Trophoblast cell (in vitro differentiated cells and primary cell): ENCODE results near the gene ZBTB25.

ENCODE experiments used
- DNase-seq, 2 donors: peaks; one replicate each; pipeline ENCODE4 v3.0.0-alpha.2; 2016
- H2AFZ ChIP-seq: 2 replicates; pipeline ENCODE4 v1.6.1; 2013; ENCODE audit warnings: low read length, moderate library complexity, mild to moderate bottlenecking; ENCODE audit not compliant: insufficient read depth, poor library complexity
- H2AK5ac ChIP-seq: 2 replicates; pipeline ENCODE4 v1.6.1; 2013; ENCODE audit warnings: mild to moderate bottlenecking, low read length
- H2BK120ac ChIP-seq: 2 replicates; pipeline ENCODE4 v1.6.1; 2013; ENCODE audit warnings: low read length, mild to moderate bottlenecking, moderate library complexity; ENCODE audit not compliant: insufficient read depth, poor library complexity
- H2BK12ac ChIP-seq: 2 replicates; pipeline ENCODE4 v1.6.1; 2013; ENCODE audit warnings: mild to moderate bottlenecking, low read length, moderate library complexity
- H2BK5ac ChIP-seq: 2 replicates; pipeline ENCODE4 v1.6.1; 2013; ENCODE audit warnings: low read length, low read depth, moderate library complexity, mild to moderate bottlenecking; ENCODE audit not compliant: poor library complexity
- H3K14ac ChIP-seq: 2 replicates; pipeline ENCODE4 v1.6.1; 2013; ENCODE audit warnings: mild to moderate bottlenecking, low read length
- H3K18ac ChIP-seq: 2 replicates; pipeline ENCODE4 v1.6.1; 2013; ENCODE audit warnings: mild to moderate bottlenecking, low read length
- H3K23ac ChIP-seq: 2 replicates; pipeline ENCODE4 v1.6.1; 2013; ENCODE audit warnings: low read length
- H3K27ac ChIP-seq: 2 replicates; pipeline ENCODE4 v1.5.1; 2013; ENCODE audit warnings: low read depth, mild to moderate bottlenecking, inconsistent platforms, low read length, moderate library complexity
- H3K27me3 ChIP-seq: 2 replicates; pipeline ENCODE4 v1.6.1; 2013; ENCODE audit warnings: inconsistent platforms, mild to moderate bottlenecking, low read length, moderate library complexity; ENCODE audit not compliant: insufficient read depth
- H3K36me3 ChIP-seq, 2 experiments: 1 replicate in 1 of 2; 2 replicates in 1 of 2; pipeline ENCODE4 v1.6.1; 2013; ENCODE audit warnings: low read length in 2 of 2, mild to moderate bottlenecking in 2 of 2, moderate library complexity in 1 of 2; ENCODE audit not compliant: insufficient read depth in 2 of 2, control insufficient read depth in 1 of 2
- H3K4ac ChIP-seq: 2 replicates; pipeline ENCODE4 v1.6.1; 2013; ENCODE audit warnings: low read depth, mild to moderate bottlenecking, low read length, moderate library complexity
- H3K4me1 ChIP-seq, 2 experiments: 1 replicate in 1 of 2; 2 replicates in 1 of 2; pipeline ENCODE4 v1.6.1; 2013; ENCODE audit warnings: low read length in 2 of 2, mild to moderate bottlenecking in 2 of 2, moderate library complexity in 1 of 2; ENCODE audit not compliant: insufficient read depth in 2 of 2, control insufficient read depth in 1 of 2
- H3K4me2 ChIP-seq: 2 replicates; pipeline ENCODE4 v1.6.1; 2013; ENCODE audit warnings: inconsistent platforms, mild to moderate bottlenecking, low read length, moderate library complexity
- H3K4me3 ChIP-seq: 2 replicates; pipeline ENCODE4 v1.5.1; 2013; ENCODE audit warnings: mild to moderate bottlenecking, low read depth, low read length, inconsistent platforms
- H3K79me1 ChIP-seq: one replicate; pipeline ENCODE4 v1.6.1; 2013; ENCODE audit warnings: low read length
- H3K79me2 ChIP-seq: 2 replicates; pipeline ENCODE4 v1.6.1; 2013; ENCODE audit warnings: low read length, mild to moderate bottlenecking; ENCODE audit not compliant: control insufficient read depth, insufficient read depth, poor library complexity
- H3K9ac ChIP-seq: 2 replicates; pipeline ENCODE4 v1.6.1; 2013; ENCODE audit warnings: mild to moderate bottlenecking, low read length
- H3K9me3 ChIP-seq: 2 replicates; pipeline ENCODE4 v1.6.1; 2013; ENCODE audit warnings: low read depth, mild to moderate bottlenecking, control low read depth, inconsistent platforms, low read length; ENCODE audit not compliant: insufficient read depth
- H4K12ac ChIP-seq: 2 replicates; pipeline ENCODE4 v1.6.1; 2013; ENCODE audit warnings: low read depth, mild to moderate bottlenecking, low read length, moderate library complexity
- H4K8ac ChIP-seq: 2 replicates; pipeline ENCODE4 v1.6.1; 2013; ENCODE audit warnings: low read depth, mild to moderate bottlenecking, low read length, moderate library complexity
- H4K91ac ChIP-seq: one replicate; pipeline ENCODE4 v1.6.1; 2013; ENCODE audit warnings: low read depth, mild to moderate bottlenecking, low read length, moderate library complexity
- WGBS: extraction: QIAGEN DNeasy Blood & Tissue Kit; methylation state at CpG from one replicate; pipeline ENCODE4 v1.1.7; 2013; ENCODE audit warnings: missing lambda C conversion rate; ENCODE audit not compliant: insufficient read length, insufficient coverage; ENCODE audit errors: extremely low coverage; 5-methylcytosine and 5-hydroxymethylcytosine counted together

ZBTB25 gene

GRCh38 chr14:64419003-64419402 is 84.6 kb downstream of the ZBTB25 start:
- Histone ChIP-seq H3K4ac (no peak overlapping the region), H4K12ac (no peak overlapping the region), H3K27me3 (no peaks in the 10 kb centered on the region), H2BK5ac (no peak overlapping the region), H3K9me3 (no peaks in the 10 kb centered on the region), H3K4me2 (no peak overlapping the region), H2BK12ac (no peak overlapping the region), H3K27ac (no peak overlapping the region), H4K91ac (no peak overlapping the region), H3K36me3 (peaks cover 12 to 24% of the 10 kb centered on the region in 2 experiments), H3K9ac (no peak overlapping the region), H2AFZ (no peak overlapping the region), H3K79me1 (no peaks in the 10 kb centered on the region), H3K14ac (no peak overlapping the region), H3K79me2 (no peaks in the 10 kb centered on the region), H4K8ac (no peak overlapping the region), H3K4me3 (no peak overlapping the region), H3K4me1 (peaks cover 2 to 3% of the 10 kb centered on the region in 2 experiments), H3K23ac (no peak overlapping the region), H2BK120ac (no peak overlapping the region), H3K18ac (no peak overlapping the region), H2AK5ac (no peak overlapping the region)
- DNase-seq: no peak
- WGBS: no CpG with 5 or more reads among the region's 7 CpGs

- Histone ChIP-seq H2BK5ac (no peak overlapping the region), H3K9ac (no peak overlapping the region), H4K8ac (no peak overlapping the region), H3K18ac (no peak overlapping the region), H2BK12ac (no peak overlapping the region), H3K4me2 (no peak overlapping the region), H4K91ac (no peak overlapping the region), H3K4ac (no peak overlapping the region), H3K27ac (no peak overlapping the region), H2BK120ac (no peak overlapping the region), H3K36me3 (peaks cover 14 to 26% of the 10 kb centered on the region in 2 experiments), H3K27me3 (no peaks in the 10 kb centered on the region), H3K14ac (no peak overlapping the region), H3K79me2 (no peaks in the 10 kb centered on the region), H3K79me1 (no peaks in the 10 kb centered on the region), H2AFZ (no peak overlapping the region), H2AK5ac (no peak overlapping the region), H3K4me1 (peaks cover 2 to 3% of the 10 kb centered on the region in 2 experiments), H3K23ac (no peak overlapping the region), H4K12ac (no peak overlapping the region), H3K9me3 (no peaks in the 10 kb centered on the region), H3K4me3 (no peak overlapping the region)
- WGBS: no CpG with 5 or more reads among the region's 7 CpGs
- no peak for DNase-seq
Observed at GRCh38 chr14:64417771-64418125, 85.9 kb downstream of the ZBTB25 start.

- no peak overlapping the region for H2BK120ac ChIP-seq
- H3K9me3 ChIP-seq: no peaks in the 10 kb centered on the region
- H3K4me3 ChIP-seq: no peak overlapping the region
- no peak overlapping the region for H3K4me2 ChIP-seq
- H4K8ac ChIP-seq: no peak overlapping the region
- no peaks in the 10 kb centered on the region for H3K79me2 ChIP-seq
- no peak overlapping the region for H4K12ac ChIP-seq
- no peak overlapping the region for H3K23ac ChIP-seq
- H3K36me3 ChIP-seq: peaks cover 15 to 27% of the 10 kb centered on the region in 2 experiments
- no peak overlapping the region for H3K4ac ChIP-seq
- H2BK5ac ChIP-seq: no peak overlapping the region
- H3K79me1 ChIP-seq: no peaks in the 10 kb centered on the region
- no peak overlapping the region for H4K91ac ChIP-seq
- DNase-seq: no peak
- H3K18ac ChIP-seq: no peak overlapping the region
- no peak overlapping the region for H3K14ac ChIP-seq
- no peak overlapping the region for H3K9ac ChIP-seq
- no CpG with 5 or more reads among the region's 5 CpGs for WGBS
- H2AFZ ChIP-seq: no peak overlapping the region
- H3K4me1 ChIP-seq: peaks cover 2 to 3% of the 10 kb centered on the region in 2 experiments
- no peak overlapping the region for H2AK5ac ChIP-seq
- H2BK12ac ChIP-seq: no peak overlapping the region
- no peaks in the 10 kb centered on the region for H3K27me3 ChIP-seq
- no peak overlapping the region for H3K27ac ChIP-seq
Observed at GRCh38 chr14:64417055-64417770, 86.4 kb downstream of the ZBTB25 start.

GRCh38 chr14:64416348-64416932 is 87.2 kb downstream of the ZBTB25 start:
- H3K27me3 ChIP-seq: no peaks in the 10 kb centered on the region
- no peak overlapping the region for H2AK5ac ChIP-seq

More at GRCh38 chr14:64416348-64416932, 87.2 kb downstream of the ZBTB25 start:
- no peak overlapping the region for H3K23ac ChIP-seq
- DNase-seq: no peak
- H3K4me3 ChIP-seq: no peak overlapping the region
- peaks cover 2 to 3% of the 10 kb centered on the region in 2 experiments for H3K4me1 ChIP-seq
- no peak overlapping the region for H4K12ac ChIP-seq
- H3K9me3 ChIP-seq: no peaks in the 10 kb centered on the region
- no peak overlapping the region for H3K18ac ChIP-seq
- H3K79me2 ChIP-seq: no peaks in the 10 kb centered on the region
- H2BK5ac ChIP-seq: no peak overlapping the region
- H2BK120ac ChIP-seq: no peak overlapping the region
- H3K14ac ChIP-seq: no peak overlapping the region
- H3K4me2 ChIP-seq: no peak overlapping the region
- H4K8ac ChIP-seq: no peak overlapping the region
- H3K9ac ChIP-seq: no peak overlapping the region
- no peak overlapping the region for H3K27ac ChIP-seq
- H3K4ac ChIP-seq: no peak overlapping the region
- no peak overlapping the region for H2BK12ac ChIP-seq
- H2AFZ ChIP-seq: no peak overlapping the region
- WGBS: no CpG with 5 or more reads among the region's 3 CpGs
- H3K36me3 ChIP-seq: peaks cover 15 to 27% of the 10 kb centered on the region in 2 experiments
- H3K79me1 ChIP-seq: no peaks in the 10 kb centered on the region
- no peak overlapping the region for H4K91ac ChIP-seq
